SK-N-SH treated with all-trans-retinoic acid at 6 μM for 48 hours (cell line): ENCODE data around the gene LRMDA.

ENCODE experiments used
- ARNTL ChIP-seq: fragments of 450-650 bp; formaldehyde crosslinking; IDR thresholded peaks from 2 replicates; pipeline ENCODE4 v1.5.0; 2020; ENCODE audit warnings: low read depth, mild to moderate bottlenecking, moderate library complexity, borderline replicate concordance
- ESRRG ChIP-seq: fragments of 250-450 bp; sonication (Bioruptor Pico); IDR thresholded peaks from 2 replicates; pipeline ENCODE4 v1.6.1; 2021; ENCODE audit warnings: mild to moderate bottlenecking
- ISL1 ChIP-seq: fragments of 250-450 bp; sonication (Bioruptor Pico); IDR thresholded peaks from 2 replicates; pipeline ENCODE4 v2.1.2; 2022; ENCODE audit warnings: mild to moderate bottlenecking, moderate library complexity
- PATZ1 ChIP-seq: fragments of 250-450 bp; sonication (Bioruptor Pico); IDR thresholded peaks from 2 replicates; pipeline ENCODE4 v1.8.0; 2020; ENCODE audit warnings: mild to moderate bottlenecking, moderate library complexity, borderline replicate concordance
- PPARA ChIP-seq: fragments of 250-450 bp; sonication (Bioruptor Pico); IDR thresholded peaks from 2 replicates; pipeline ENCODE4 v1.5.0; 2020; ENCODE audit warnings: mild to moderate bottlenecking, borderline replicate concordance
- RARB ChIP-seq: fragments of 250-450 bp; sonication (Bioruptor Pico); IDR thresholded peaks from 2 replicates; pipeline ENCODE4 v1.8.0; 2021; ENCODE audit warnings: mild to moderate bottlenecking, moderate library complexity
- SNAI2 ChIP-seq: fragments of 250-450 bp; sonication (Bioruptor Pico); IDR thresholded peaks from 2 replicates; pipeline ENCODE4 v1.5.0; 2020; ENCODE audit warnings: mild to moderate bottlenecking, moderate library complexity
- ZC3H10 ChIP-seq: fragments of 250-450 bp; sonication (Bioruptor Pico); IDR thresholded peaks from 2 replicates; pipeline ENCODE4 v1.5.1; 2021; ENCODE audit warnings: mild to moderate bottlenecking, moderate library complexity
- ZFP3 ChIP-seq: fragments of 250-450 bp; sonication (Bioruptor Pico); IDR thresholded peaks from 2 replicates; pipeline ENCODE4 v1.5.0; 2020; ENCODE audit warnings: mild to moderate bottlenecking, moderate library complexity
- ZFP30 ChIP-seq: fragments of 450-650 bp; formaldehyde crosslinking; IDR thresholded peaks from 2 replicates; pipeline ENCODE4 v1.5.0; 2022; ENCODE audit warnings: mild to moderate bottlenecking, moderate library complexity
- ZNF565 ChIP-seq: fragments of 450-650 bp; formaldehyde crosslinking; conservative IDR thresholded peaks from 2 replicates; pipeline ENCODE4 v1.5.0; 2020; ENCODE audit warnings: low read depth, mild to moderate bottlenecking, moderate library complexity
- ZNF70 ChIP-seq: fragments of 450-650 bp; formaldehyde crosslinking; IDR thresholded peaks from 2 replicates; pipeline ENCODE4 v1.5.0; 2020; ENCODE audit warnings: mild to moderate bottlenecking, moderate library complexity

- TF ChIP-seq RARB (CRISPR knock-in tag): no peak
- TF ChIP-seq ESRRG (CRISPR knock-in tag): no peak
- TF ChIP-seq ARNTL (CRISPR knock-in tag): no peak
- TF ChIP-seq SNAI2 (CRISPR knock-in tag): no peak
- no peak for TF ChIP-seq ZNF70
- TF ChIP-seq PPARA (CRISPR knock-in tag): no peak
- no peak for TF ChIP-seq ZFP30 (CRISPR knock-in tag)
- TF ChIP-seq ZC3H10 (CRISPR knock-in tag): no peak
- TF ChIP-seq PATZ1: no peak
- TF ChIP-seq ZFP3 (CRISPR knock-in tag): no peak
- no peak for TF ChIP-seq ISL1
- TF ChIP-seq ZNF565 (CRISPR knock-in tag): no peak
These were observed 583.8 kb downstream of the LRMDA start for GRCh38 chr10:76015245-76015644.
